Islet precursor cell (in vitro differentiated cells): Measurements from ENCODE around the gene BCL7C.
"Not testable (repeated sequence)": the region's sequence is repeated elsewhere in the genome, so short reads cannot be mapped to it uniquely, and the experiment has no call there.

Experiments used
- DNase-seq: peaks from one replicate; pipeline ENCODE4 v3.0.0-alpha.2; 2018

BCL7C gene

DNA sequence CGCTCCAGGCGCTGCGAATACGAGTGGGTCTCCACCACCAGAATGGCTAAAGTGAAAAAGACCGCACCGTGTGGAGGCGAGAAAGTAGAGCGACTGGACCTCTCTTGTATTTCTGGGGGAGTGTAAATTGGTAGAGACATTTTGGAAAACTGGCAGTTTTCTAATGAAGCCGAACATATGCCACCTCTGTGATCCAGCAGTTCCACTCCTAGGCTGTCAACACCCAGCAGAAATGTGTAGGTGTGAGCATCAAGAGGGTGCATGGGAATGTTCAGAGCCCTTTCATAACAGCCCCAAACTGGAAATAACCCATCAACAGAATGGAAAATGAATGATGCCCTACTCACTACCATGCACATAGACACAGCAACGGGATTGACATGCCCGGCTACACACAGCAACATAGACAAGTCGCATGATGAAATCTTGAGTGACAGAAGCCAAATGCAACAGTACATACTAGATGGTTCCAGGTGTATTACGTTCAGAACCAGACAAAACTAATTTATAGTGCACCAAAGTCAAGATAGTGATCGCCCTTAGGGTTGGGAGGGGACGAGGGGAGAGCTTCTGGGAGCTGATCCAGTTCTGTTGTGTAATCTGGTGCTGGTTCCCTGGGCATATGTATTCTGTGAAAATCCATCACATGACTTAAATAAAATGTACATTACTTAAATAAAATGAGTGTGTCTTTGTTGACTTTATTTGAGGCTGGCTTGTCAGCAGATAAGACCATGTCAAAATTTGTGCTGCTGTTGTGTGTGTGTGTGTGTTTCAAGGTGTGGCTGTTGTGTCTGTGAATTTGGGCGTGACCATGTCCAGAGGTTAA is 877 bp upstream of the BCL7C start:
- DNase-seq: no peak

DNA sequence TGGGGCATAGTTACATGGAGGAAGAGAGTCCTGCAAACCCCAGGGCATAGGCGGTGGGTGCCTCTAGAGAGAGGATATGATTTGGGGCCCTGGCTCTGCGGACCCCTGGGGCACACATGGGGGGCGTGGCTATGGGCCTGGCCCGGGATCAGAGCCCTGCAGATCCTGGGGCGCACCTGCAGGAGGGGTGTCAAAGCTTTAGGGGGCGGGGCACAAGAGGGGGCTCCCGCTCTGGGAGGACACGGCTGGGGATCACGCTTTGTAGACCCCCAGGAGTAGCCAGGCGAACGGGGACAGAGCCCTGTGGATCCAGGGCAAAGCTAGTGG is 497 bp downstream of the BCL7C start:
- DNase-seq: no peak

DNA sequence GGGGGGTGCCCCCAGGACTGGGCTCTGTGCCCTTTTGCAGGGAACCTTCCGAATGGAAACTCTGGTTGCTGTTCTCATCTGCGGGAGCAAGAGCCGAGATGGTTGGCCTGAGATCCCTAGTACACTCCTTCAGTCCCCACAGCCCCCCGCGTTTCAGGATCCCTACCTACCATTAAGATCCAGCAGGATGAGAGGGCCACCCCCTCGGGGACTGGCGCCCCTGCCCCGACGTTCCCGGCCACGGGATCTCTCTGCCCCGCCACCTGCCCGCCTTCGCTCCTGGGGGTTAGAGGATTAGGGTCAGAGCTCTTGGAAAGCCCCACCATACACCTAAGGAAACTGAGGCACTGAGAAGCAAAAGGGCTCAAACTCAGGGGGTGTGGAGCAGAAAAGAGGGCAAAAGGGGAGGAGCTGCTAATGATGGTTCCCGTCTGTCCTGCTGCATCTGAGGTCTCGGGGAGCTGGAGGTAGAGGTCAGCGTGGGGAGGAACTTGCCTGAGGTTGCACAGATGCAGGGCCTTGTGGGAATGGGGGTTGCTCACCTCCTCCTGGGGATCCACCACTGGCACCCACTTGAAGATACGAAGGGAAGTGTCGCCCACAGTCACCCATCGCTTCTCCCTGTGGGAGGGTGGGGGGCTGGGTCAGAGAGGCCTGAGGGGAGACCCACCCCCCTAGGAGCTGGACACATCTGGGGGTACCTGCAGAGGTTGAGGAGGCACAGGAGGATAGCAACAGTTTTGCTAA is 1.0 kb downstream of the BCL7C start:
- no peak for DNase-seq

DNA sequence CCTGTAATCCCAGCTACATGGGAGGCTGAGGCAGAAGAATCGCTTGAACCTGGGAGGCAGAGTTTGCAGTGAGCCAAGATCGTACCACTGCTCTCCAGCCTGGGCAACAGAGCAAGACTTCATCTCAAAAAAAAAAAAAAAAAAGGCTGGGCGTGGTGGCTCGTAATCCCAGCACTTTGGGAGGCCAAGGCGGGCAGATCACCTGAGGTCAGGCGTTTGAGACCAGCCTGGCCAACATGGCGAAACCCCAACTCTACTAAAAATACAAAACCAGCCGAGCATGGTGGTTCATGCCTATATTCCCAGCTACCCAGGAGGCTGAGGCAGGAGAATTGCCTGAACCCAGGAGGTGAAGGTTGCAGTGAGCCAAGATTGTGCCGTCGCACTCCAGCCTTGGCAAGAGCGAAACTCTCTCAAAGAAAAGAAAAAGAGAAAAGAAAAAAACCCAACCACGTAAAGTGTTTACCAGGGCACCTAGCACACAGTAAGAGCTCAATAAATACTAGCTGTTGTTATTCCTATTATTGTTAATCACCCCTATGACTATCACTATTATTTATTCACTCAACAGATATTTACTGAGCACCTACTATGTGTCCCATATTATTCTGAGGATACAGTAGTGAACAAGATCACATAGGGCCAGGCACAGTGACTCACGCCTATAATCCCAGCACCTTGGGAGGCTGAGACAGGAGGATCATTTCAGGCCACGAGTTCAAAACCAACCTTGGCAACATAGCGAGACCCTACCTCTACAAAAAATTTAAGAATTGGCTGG is 2.6 kb downstream of the BCL7C start:
- DNase-seq: not testable (repeated sequence)

DNA sequence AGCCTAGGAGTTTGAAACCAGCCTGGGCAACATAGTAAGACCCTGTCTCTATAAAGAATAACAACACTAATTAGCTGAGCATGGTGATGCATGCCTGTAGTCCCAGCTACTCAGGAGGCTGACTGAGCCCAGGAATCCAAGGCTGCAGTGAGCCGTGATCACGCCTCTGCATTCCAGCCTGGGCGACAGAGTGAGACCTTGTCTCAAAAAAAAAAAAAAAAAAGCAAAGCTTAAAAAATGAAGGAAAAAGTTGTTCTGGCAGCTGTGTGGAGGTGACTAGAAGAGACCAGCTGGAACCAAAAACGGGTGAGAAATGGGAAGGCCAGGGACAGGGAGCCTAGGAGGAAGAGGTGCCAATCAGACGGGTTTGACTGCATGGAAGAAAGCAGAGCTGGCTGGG is 4.2 kb downstream of the BCL7C start:
- no peak for DNase-seq

DNA sequence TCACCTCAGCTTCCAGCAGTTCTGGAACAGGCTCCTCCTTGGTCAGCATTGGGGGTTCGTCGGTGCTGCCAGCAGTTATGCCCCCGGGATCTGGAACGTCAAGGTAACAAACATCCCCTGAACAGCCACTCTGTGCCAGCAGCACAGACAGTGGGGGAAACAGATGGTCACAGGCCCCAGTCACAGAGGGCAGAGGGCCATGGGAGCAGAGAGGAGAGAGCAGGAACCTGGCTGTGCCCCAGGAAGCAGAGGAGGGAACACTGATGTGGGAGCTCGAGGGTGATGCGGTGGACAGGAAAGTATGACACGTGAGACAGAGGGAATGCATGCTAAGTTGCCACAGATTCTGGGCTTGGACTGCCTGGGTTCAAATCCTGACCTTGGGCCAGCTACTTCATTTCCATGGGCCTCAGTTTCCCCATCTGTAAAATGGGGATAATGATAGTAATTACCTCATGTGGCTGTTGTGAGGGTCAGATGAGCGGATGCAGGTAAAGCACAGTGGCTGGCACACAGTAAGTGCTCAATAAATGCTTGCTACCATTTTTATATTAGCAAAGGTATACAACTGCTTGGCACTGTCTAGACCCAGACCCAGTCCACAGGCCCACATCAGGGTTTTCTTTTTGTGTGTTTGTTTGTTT is 4.9 kb downstream of the BCL7C start:
- no peak for DNase-seq

DNA sequence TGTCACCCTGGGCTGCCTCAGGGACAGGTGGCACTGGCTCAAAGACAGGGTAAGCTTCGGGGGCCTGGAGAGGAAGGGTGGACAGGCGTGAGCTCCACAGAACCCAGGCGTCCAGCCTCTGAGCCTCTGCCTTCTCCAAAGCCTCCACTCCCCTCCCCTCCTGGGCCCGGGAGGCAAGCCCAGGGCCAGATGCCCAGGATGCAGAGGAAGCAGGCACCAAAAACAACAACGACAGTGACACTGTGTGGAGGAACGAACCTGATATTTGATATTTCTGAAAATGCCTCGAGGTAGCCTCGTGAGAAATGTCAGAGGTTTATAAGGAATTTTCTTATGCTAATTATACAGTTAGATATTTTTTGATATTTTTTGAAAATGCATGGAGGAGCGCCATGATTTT is 6.0 kb downstream of the BCL7C start:
- no peak for DNase-seq

DNA sequence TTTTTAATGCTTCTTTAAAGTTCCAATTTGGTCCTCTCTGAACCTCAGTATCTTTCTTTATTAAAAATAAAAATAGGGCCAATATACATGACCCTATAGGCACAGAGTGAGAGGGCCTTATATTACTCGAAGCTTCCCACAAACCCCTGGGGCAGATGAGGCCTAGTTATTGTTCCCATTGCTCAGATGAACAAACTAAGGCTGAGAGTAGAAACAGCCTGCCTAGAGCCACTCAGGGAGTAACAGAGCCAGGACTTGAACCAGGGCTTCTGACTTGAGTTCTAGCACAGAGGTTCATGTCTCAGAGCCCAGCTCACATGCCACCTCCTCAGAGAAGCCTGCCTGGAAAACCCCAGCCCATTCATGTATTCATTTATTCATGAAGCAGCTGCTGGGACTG is 7.7 kb downstream of the BCL7C start:
- DNase-seq: no peak

DNA sequence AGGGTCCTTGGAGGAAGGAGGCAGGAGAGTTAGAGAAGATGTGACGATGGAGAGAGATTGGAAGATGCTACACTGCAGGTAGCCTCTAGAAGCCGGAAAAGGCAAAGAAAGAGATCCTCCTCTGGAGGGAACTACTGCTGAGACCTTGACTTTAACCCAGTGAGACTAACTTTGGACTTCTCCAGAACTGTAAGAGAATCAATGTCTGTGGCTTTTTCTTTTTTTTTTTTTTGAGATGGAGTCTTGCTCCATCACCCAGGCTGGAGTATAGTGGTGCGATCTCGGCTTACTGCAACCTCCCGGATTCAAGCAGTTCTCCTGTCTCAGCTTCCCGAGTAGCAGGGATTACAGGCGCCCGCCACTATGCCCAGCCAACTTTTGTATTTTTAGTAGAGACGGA is 8.7 kb downstream of the BCL7C start:
- DNase-seq: no peak

DNA sequence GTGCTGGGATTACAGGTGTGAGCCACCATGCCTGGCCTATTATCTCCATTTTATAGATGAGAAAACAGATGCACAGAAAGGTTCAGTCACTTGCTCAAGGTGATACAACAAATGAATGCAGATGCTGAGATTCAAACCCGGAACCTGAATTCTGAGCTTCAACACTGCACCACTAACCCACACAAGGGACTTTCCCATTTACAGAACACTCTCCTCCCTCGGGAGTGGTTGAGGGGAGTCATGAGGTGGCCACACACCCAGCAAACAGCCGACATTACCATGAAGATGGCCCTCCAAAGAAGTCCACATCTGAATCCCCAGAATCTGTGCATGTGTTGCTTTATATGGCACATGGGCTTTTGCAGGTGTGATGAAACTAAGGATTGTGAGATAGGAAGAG is 9.1 kb downstream of the BCL7C start:
- DNase-seq: no peak

DNA sequence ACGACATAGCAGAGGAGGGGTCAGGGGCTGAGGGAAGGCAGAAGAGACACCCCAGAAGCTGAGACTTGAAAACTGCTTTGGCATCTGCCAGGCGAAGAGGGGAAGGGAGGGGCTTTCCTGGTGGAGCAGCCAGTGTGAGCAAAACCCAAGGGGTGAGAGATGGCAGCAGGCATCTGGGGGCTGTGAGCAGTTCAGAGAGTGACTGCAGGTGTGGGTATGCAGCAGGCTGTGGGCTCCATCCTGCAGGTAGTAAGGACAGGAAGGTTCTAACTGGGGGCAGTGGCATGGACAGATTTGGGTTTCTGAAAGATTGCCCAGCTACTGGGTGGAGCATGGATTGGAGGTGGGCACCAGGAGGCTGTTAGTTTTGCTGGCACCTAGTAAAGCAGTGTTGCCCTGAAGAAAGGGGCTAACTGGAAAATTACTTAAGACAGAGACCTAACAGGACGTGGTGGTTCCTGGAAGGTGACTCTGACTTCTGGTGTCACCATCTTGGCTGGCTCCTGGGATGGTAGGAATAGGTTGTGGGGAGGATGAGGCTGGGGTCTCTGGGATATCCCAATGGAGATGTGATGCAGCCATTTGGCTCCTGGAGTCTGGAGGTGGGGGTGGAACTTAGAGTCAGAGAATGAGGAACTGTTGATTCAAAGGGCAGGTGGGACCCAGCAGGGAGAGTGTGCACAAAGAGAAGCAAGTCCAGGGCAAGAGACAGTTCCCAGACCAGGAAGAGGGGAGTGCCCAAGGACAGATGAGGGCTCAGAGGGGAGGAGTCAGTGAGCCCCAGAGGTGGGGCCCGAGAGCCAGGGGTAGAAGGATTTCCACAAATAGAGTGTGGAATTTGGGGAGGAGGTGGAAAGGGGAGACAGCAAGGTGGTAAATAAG is 11.2 kb downstream of the BCL7C start:
- DNase-seq: no peak

DNA sequence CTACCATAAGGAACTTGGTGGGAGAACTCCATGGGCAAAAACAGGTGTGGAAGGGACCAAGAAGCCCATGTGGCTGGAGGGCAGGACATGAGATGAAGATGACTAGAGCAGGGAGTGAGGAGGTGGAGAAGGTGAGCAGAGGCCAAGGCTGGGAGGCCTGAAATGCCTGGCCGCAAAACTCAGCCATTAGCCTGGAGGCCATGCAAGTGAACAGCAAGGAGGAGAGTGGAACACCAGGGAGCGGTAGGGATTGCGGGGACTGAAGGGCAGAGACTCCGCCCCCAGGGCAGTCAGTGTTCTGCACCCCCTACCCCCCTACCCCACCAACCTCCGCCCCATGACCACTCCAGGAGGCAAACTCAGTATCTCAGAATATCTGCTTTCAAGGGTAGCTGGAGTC is 17.0 kb downstream of the BCL7C start:
- peak; percentile 61 for DNase-seq

DNA sequence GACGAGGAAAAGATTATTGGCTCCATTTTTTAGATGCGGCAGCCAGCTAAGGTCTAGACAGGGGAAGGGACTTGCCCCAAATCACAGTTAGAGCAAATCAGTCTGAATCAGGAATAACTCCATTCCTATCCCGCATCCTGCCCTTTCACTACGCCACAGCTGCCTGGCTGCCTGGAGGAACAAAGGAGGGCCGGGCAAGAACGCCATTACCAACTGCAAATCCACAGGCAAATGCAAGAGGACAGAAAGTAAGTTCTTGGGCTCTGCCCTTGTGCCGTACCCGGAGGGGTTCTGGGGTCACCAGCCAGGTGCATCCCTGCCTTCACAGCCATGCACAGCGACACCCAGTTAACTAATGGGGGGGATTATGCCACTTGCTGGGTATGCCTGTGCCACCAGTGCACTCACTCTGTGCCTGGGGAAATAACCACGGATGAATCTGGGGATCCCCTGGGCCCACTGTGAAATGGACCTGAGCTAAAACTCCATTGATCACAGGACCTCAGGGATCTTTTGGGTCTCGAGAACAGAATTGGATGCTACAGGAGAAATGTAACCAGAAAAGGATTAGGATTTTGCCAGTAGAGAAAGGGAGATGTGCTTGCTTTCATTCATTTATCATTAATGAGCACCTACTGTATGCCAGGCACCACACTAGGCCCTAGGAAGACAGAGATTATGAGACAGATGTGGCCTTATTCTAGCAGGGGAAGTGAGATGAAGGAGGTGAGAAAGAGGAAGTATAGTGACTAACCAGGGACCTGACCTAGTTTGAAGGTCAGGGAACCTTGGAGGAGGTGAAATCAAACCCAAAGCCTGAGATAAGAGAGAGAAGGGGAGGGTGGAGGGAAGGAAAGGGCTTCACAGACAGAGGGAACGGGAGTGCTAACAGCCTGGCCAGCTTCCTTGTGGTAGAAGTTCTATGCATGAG is 17.7 kb downstream of the BCL7C start:
- no peak for DNase-seq

DNA sequence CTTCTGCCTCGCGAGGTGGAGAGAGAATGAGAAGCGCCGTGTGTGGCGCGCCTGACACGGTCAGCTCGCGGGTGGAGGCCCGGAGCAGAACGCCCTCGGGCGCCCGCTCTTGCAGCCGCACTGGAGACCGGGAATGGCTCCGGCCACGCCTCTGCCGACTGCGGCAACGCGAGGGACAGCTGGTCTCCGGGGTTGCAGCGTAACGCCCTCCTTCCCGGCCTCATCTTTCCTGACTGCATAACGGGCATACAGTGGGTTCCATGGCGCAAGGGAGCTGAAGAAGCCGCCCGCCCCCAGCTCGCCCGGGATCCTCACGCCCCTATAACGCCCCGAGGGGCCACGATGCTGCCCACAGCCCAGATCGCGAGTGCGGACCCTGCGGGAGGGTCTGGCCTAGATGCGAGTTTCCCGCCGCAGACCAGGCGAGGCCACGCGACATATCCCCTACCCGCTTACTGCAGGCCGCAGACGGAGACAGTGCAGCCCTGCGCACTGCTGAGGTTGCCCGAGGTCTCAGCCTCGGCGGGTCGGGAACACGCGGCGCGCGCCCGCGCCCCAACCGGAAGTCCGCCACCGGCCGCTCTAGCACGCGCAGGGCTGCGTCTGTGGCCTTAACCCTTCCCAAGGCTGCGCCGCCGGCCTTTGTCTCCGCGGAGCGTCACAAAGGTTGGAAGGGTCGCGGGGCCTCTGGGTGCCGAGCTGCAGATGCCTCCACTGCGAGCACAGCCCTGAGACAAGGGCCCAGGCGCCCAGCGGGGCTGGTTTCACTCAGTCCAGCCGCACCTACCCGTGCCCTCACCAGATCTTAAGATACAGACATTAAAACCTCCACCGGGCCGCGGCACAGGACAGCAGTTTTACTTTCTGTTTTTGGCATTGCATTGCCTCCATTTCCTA is 18.8 kb downstream of the BCL7C start:
- DNase-seq: peak; percentile 95

DNA sequence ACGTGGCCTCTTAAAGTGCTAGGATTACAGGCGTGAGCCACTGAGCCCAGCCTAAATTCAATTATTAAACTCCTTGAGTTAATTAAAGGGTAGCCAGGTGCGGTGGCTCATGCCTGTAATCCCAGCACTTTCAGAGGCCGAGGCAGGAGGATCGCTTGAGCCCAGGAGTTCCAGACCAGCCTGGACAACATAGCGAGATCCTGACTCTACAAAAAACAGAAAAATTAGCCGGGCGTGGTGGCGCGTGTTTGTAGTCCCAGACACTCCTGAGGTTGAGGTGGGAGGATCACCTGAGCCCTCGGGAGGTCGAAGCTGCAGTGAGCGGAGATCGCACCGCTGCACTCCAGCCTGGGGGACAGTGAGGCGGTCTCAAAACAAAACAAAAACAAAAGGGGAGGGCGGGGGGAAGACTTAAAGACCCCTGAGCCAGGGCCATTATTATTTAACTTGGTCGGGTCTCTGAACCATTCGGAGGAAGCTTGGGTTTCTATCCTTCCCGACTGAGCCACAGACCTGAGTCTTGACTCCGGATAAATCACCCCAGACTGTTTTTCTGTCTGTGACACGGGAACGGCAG is 19.5 kb downstream of the BCL7C start:
- DNase-seq: no peak

DNA sequence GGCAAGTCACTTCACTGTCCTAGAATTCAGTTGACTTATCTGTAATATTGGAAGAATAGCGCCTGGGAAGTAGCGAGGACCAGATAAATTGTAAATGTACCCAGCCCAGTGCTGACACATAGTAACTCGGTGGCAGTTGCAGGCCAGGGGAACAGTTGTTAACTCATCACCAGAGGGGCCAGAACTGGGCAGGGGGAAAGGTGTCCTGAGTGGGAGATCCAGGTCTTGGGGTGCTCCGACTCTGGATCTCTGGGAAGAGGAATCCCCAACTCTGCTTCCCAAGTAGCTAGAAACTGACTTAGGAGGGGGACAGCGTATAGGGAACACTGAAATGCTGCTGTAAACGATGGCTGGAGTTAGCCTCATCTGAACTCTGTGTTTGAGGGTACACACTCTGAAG is 23.0 kb downstream of the BCL7C start:
- no peak for DNase-seq

DNA sequence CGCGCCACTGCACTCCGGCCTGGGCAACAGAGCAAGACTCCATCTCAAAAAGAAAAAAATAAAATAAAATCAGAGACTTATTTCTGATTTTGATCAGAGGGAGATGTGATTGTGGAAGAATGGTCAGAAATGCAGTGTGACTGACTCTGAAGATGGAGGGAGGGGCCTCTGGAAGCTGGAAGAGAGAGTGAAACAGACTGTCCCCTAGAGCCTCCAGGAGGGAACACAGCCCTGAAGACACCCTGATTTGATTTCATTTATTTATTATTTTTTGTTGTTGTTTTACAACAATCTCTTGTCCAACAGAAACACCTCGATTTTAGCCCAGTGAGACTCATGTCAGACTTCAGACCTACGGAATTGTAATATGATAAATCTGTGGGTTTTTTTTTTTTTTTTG is 26.1 kb downstream of the BCL7C start:
- DNase-seq: no peak

DNA sequence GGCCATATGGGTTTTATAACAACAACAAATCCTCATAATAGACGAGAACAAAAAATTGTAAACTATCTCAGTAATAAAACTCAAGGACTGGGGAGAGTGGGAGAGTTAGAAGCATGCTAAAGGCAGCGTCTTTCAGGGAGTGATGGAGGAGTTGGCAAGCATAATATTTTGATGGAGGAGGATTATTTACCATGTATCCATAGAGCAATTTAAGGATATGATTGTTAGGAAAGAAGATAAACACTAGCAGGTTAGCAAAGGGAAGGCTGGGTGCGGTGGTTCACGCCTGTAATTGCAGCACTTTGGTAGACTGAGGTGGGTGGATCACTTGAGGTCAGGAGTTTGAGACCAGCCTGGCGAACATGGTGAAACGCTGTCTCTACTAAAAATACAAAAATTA is 27.8 kb downstream of the BCL7C start:
- no peak for DNase-seq

DNA sequence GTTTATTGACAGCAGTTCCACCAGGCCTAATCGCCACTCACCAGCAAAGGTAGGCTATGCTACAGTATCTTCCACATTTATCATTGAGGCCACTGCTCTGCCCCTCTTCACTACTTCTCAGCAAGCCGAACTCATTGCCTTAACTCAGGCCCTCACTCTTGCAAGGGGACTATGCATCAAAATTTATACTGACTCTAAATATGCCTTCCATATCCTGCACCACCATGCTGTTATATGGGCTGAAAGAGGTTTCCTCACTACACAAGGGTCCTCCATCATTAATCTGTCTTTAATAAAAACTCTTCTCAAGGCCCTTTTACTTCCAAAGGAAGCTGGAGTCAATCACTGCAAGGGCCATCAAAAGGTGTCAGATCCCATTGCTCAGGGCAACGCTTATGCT is 30.7 kb downstream of the BCL7C start:
- DNase-seq: not testable (repeated sequence)

DNA sequence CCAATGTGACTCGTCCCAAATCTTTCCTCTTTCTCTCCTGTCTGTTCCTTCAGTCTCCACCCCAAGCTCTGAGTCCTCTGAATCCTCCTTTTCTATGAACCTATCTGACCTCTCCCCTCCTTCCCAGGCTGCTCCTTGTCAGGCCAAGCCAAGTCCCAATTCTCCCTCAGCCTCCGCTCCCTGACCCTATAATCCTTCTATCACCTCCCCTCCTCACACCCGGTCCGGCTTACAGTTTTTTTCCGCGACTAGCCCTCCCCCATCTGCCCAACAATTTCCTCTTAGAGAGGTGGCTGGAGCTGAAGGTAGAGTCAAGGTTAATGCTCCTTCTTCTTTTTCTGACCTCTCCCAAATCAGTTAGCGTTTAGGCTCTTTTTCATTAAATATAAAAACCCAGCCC is 33.1 kb downstream of the BCL7C start:
- not testable (repeated sequence) for DNase-seq
